Aorta (tissue), 5 donors: Measurements from ENCODE around the gene TUBA4A. TPM values are rescaled to one million over a fixed set of nuclear protein-coding genes. Genes with fewer than 3 reads are reported as not detected.
"Not testable (repeated sequence)": the region's sequence is repeated elsewhere in the genome, so short reads cannot be mapped to it uniquely, and the experiment has no call there.

ENCODE experiments used
- ATAC-seq: fragments of 200-7000 bp; cut with Tn5 transposase; one replicate; pipeline ENCODE4 v1.9.1; 2022; ENCODE audit warnings: moderate library complexity; ENCODE audit not compliant: low FRiP score
- DNase-seq, 2 donors: peaks; one replicate each; pipeline ENCODE4 v3.0.0-alpha.2; 2020
- H3K27ac ChIP-seq, 2 donors: one replicate each; pipeline ENCODE4 v1.5.1; 2013; ENCODE audit warnings: low read length in 2 of 2, mild to moderate bottlenecking in 2 of 2, moderate library complexity in 2 of 2, control low read depth in 1 of 2, inconsistent platforms in 1 of 2, low read depth in 1 of 2
- H3K27me3 ChIP-seq, 2 donors: one replicate each; pipeline ENCODE4 v1.6.1; 2013; ENCODE audit warnings: control low read depth in 1 of 2, low read length in 1 of 2, mild to moderate bottlenecking in 1 of 2, moderate library complexity in 1 of 2; ENCODE audit not compliant: insufficient read depth in 2 of 2, control insufficient read depth in 1 of 2
- H3K36me3 ChIP-seq, 2 donors: one replicate each; pipeline ENCODE4 v1.6.1; 2013; ENCODE audit warnings: control low read depth in 1 of 2, low read length in 1 of 2, mild to moderate bottlenecking in 1 of 2; ENCODE audit not compliant: insufficient read depth in 2 of 2, control insufficient read depth in 1 of 2
- H3K4me1 ChIP-seq, 2 donors: one replicate each; pipeline ENCODE4 v1.6.1; 2013; ENCODE audit warnings: low read length in 2 of 2, control low read depth in 1 of 2, mild to moderate bottlenecking in 1 of 2, moderate library complexity in 1 of 2; ENCODE audit not compliant: insufficient read depth in 2 of 2, control insufficient read depth in 1 of 2
- H3K4me3 ChIP-seq, 2 donors: one replicate each; pipeline ENCODE4 v1.5.1; 2013; ENCODE audit warnings: low read length in 2 of 2, control low read depth in 1 of 2, mild to moderate bottlenecking in 1 of 2
- H3K9me3 ChIP-seq: one replicate; pipeline ENCODE4 v1.6.1; 2013; ENCODE audit warnings: mild to moderate bottlenecking, low read length; ENCODE audit not compliant: control insufficient read depth
- WGBS, 2 donors: extraction: QIAGEN DNeasy Blood & Tissue Kit; methylation state at CpG; one replicate each; pipeline ENCODE4 v1.1.7; 2013; 5-methylcytosine and 5-hydroxymethylcytosine counted together
- intact Hi-C, 2 donors: fragments of 100-400 bp; cut with DNase I; formaldehyde crosslinking; loops; one replicate each; pipeline versions ENCODE4 v1.14.2 to v1.15.0; 2022
- polyA plus RNA-seq, 2 donors: library from polyadenylated mRNA; stranded (reverse); fragments of 200-250 nt; gene quantifications; one replicate each; pipeline ENCODE4 v1.2.3, GENCODE V29; 2013
- total RNA-seq, 2 donors: library from RNA; stranded (reverse); fragmentation: NEBNext Ultra II Directional; extraction: Animal tissue kit (Norgen Biotek cat#: 25700); gene quantifications; one replicate each; pipeline ENCODE4 v1.2.1, GENCODE V29; 2021
- donor health status: healthy with polysubstance abuse.
- donor health status: Bipolar disorder and iron deficiency.
- donor health status: DM: no; HTN: no; CAD: no.
- donor health status: DM: no; HTN: no; CAD: no.
- donor health status: DM: yes; HTN: yes; CAD: no.

Gene TUBA4A
- total and polyA plus RNA-seq, 4 donors, result 20.3 to 59.2 (median 46.3) TPM

- ATAC-seq (peak; percentile 87), DNase-seq (peak; percentile 83 to 94)
- peak overlapping the region in 1 of 2 donors; percentile 54 for H3K27ac ChIP-seq
- no peaks in the 10 kb centered on the region for H3K9me3 ChIP-seq
- H3K4me3 ChIP-seq, result no peak overlapping the region
- WGBS, 2 donors, result 12 to 14% methylated on average over 16 of the region's 16 CpGs
- no peaks in the 10 kb centered on the region for H3K4me1 ChIP-seq
- intact Hi-C loops, result loop anchor here (1.0 to 5.0 kb wide), 2 partner anchors 10 to 42 kb away; partner anchors contain the start of genes DNAJB2 (in 1 of the 2), GLB1L (in 1 of the 2) and STK16 (in 1 of the 2)
- peaks cover 0 to 3% of the 10 kb centered on the region in 2 donors for H3K36me3 ChIP-seq
- H3K27me3 ChIP-seq, result no peaks in the 10 kb centered on the region
Observed at GRCh38 chr2:219289537-219290361, 36.0 kb upstream of the TUBA4A start.

GRCh38 chr2:219289195-219289536 is 35.4 kb upstream of the TUBA4A start:
- ATAC-seq (no peak), DNase-seq (no peak)
- intact Hi-C loops, result loop anchor here in 1 of 2 donors (1.0 kb wide), 1 partner anchor 10 kb away; the partner anchor contains the start of gene DNAJB2
- 26 to 27% methylated on average over 6 of the region's 6 CpGs for WGBS, 2 donors
- Histone ChIP-seq H3K4me3 (no peak overlapping the region), H3K36me3 (peaks cover 0 to 5% of the 10 kb centered on the region in 2 donors), H3K9me3 (no peaks in the 10 kb centered on the region), H3K27me3 (no peaks in the 10 kb centered on the region), H3K27ac (peak overlapping the region in 1 of 2 donors; percentile 14), H3K4me1 (no peaks in the 10 kb centered on the region)

GRCh38 chr2:219287580-219288265 is 34.0 kb upstream of the TUBA4A start:
- Histone ChIP-seq H3K4me3 (no peak overlapping the region), H3K9me3 (no peaks in the 10 kb centered on the region), H3K4me1 (no peaks in the 10 kb centered on the region), H3K27ac (no peak overlapping the region), H3K36me3 (peaks cover 0 to 8% of the 10 kb centered on the region in 2 donors), H3K27me3 (no peaks in the 10 kb centered on the region)
- WGBS, 2 donors, result 86 to 89% methylated on average over 10 of the region's 10 CpGs
- DNase-seq, result peak in 1 of 2 donors; percentile 51
- intact Hi-C loops, result no loop called here
- ATAC-seq, result no peak

GRCh38 chr2:219287116-219287440 is 33.4 kb upstream of the TUBA4A start:
- DNase-seq, H3K27me3 ChIP-seq, H3K4me1 ChIP-seq, intact Hi-C loops, H3K27ac ChIP-seq, H3K4me3 ChIP-seq, H3K9me3 ChIP-seq, ATAC-seq, H3K36me3 ChIP-seq: not testable (repeated sequence)
- 82 to 84% methylated on average over 6 of the region's 6 CpGs for WGBS, 2 donors

GRCh38 chr2:219286436-219287115 is 32.9 kb upstream of the TUBA4A start:
- Histone ChIP-seq H3K27me3 (no peaks in the 10 kb centered on the region), H3K27ac (no peak overlapping the region), H3K4me1 (no peaks in the 10 kb centered on the region), H3K36me3 (peaks cover 0 to 8% of the 10 kb centered on the region in 2 donors), H3K9me3 (no peaks in the 10 kb centered on the region), H3K4me3 (no peak overlapping the region)
- ATAC-seq (no peak), DNase-seq (peak in 1 of 2 donors; percentile 75)
- 58 to 65% methylated on average over 12 of the region's 12 CpGs for WGBS, 2 donors
- intact Hi-C loops, result no loop called here

GRCh38 chr2:219285894-219286425 is 32.2 kb upstream of the TUBA4A start:
- Histone ChIP-seq H3K4me3 (no peak overlapping the region), H3K4me1 (no peaks in the 10 kb centered on the region), H3K27me3 (no peaks in the 10 kb centered on the region), H3K9me3 (no peaks in the 10 kb centered on the region), H3K27ac (no peak overlapping the region), H3K36me3 (peaks cover 0 to 8% of the 10 kb centered on the region in 2 donors)
- no peak for ATAC-seq
- DNase-seq, result peak in 1 of 2 donors; percentile 74
- intact Hi-C loops, result no loop called here
- WGBS, 2 donors, result 73 to 74% methylated on average over 17 of the region's 17 CpGs

- WGBS, 2 donors, result 85 to 87% methylated on average over 12 of the region's 12 CpGs
- Histone ChIP-seq H3K36me3 (peaks cover 0 to 8% of the 10 kb centered on the region in 2 donors), H3K27me3 (no peaks in the 10 kb centered on the region), H3K4me1 (no peaks in the 10 kb centered on the region), H3K4me3 (no peak overlapping the region), H3K27ac (no peak overlapping the region), H3K9me3 (no peaks in the 10 kb centered on the region)
- ATAC-seq, result no peak
- DNase-seq, result no peak
- intact Hi-C loops, result no loop called here
Observed at GRCh38 chr2:219285373-219285735, 31.6 kb upstream of the TUBA4A start.

GRCh38 chr2:219284501-219285372 is 31.0 kb upstream of the TUBA4A start:
- no peak for ATAC-seq
- H3K27me3 ChIP-seq, result no peaks in the 10 kb centered on the region
- no peak overlapping the region for H3K27ac ChIP-seq
- H3K36me3 ChIP-seq, result peaks cover 0 to 8% of the 10 kb centered on the region in 2 donors
- 84 to 87% methylated on average over 16 of the region's 16 CpGs for WGBS, 2 donors
- H3K9me3 ChIP-seq, result no peaks in the 10 kb centered on the region
- H3K4me3 ChIP-seq, result no peak overlapping the region
- intact Hi-C loops, result no loop called here
- peak in 1 of 2 donors; percentile 57 for DNase-seq
- no peaks in the 10 kb centered on the region for H3K4me1 ChIP-seq
